Renal cortex interstitium (tissue), 11 donors: ENCODE measurements around the gene LYPD1. TPM values are rescaled to one million over a fixed set of nuclear protein-coding genes. Genes with fewer than 3 reads are reported as not detected.

Source experiments
- DNase-seq, 11 donors: peaks; one replicate each; pipeline ENCODE4 v3.0.0-alpha.2; 2013; ENCODE audit warnings: low read depth in 9 of 11, low spot score in 4 of 11; ENCODE audit errors: extremely low read depth in 1 of 11
- polyA plus RNA-seq, 3 donors: library from polyadenylated mRNA; unstranded; fragments of 120-200 nt; gene quantifications; one replicate each; pipeline ENCODE4 v1.2.1, GENCODE V29; 2013; ENCODE audit not compliant: insufficient read length in 3 of 3

The LYPD1 gene
- polyA plus RNA-seq, 3 donors, result 93.0 to 117 (median 94.4) TPM

- no peak for DNase-seq
Measured at GRCh38 chr2:132677661-132678060, 7.7 kb upstream of the LYPD1 start.

- DNase-seq, result no peak
Measured at GRCh38 chr2:132676999-132677398, 7.0 kb upstream of the LYPD1 start.

GRCh38 chr2:132671151-132671835 lies 1.3 kb upstream of the LYPD1 start:
- DNase-seq, result no peak

GRCh38 chr2:132670496-132671150 lies 618 bp upstream of the LYPD1 start:
- no peak for DNase-seq

- DNase-seq, result no peak
Measured at GRCh38 chr2:132668987-132669907, 758 bp downstream of the LYPD1 start.

GRCh38 chr2:132668189-132668823 lies 1.7 kb downstream of the LYPD1 start:
- peak in 2 of 11 donors; percentile 40 to 49 for DNase-seq

GRCh38 chr2:132667706-132668105 lies 2.3 kb downstream of the LYPD1 start:
- DNase-seq, result no peak

- DNase-seq, result no peak
Measured at GRCh38 chr2:132665401-132666140, 4.4 kb downstream of the LYPD1 start.

- no peak for DNase-seq
Measured at GRCh38 chr2:132664096-132664495, 5.9 kb downstream of the LYPD1 start.

GRCh38 chr2:132662732-132663131 lies 7.3 kb downstream of the LYPD1 start:
- no peak for DNase-seq

- no peak for DNase-seq
Measured at GRCh38 chr2:132659331-132659730, 10.7 kb downstream of the LYPD1 start.

GRCh38 chr2:132656266-132656975 lies 13.6 kb downstream of the LYPD1 start:
- DNase-seq, result no peak

GRCh38 chr2:132654968-132655367 lies 15.0 kb downstream of the LYPD1 start:
- no peak for DNase-seq

- no peak for DNase-seq
Measured at GRCh38 chr2:132654335-132654734, 15.7 kb downstream of the LYPD1 start.

- DNase-seq, result no peak
Measured at GRCh38 chr2:132652474-132652873, 17.5 kb downstream of the LYPD1 start.

- no peak for DNase-seq
Measured at GRCh38 chr2:132651115-132652045, 18.6 kb downstream of the LYPD1 start.

GRCh38 chr2:132646540-132647108 lies 23.4 kb downstream of the LYPD1 start:
- no peak for DNase-seq
